ENCODE data around the gene SRSF6.
A peak's percentile ranks its signal among the peaks of the same experiment; 100 is the strongest.
"Not testable (repeated sequence)": the region's sequence is repeated elsewhere in the genome, so short reads cannot be mapped to it uniquely, and the experiment has no call there.

SRSF6 gene

DNA sequence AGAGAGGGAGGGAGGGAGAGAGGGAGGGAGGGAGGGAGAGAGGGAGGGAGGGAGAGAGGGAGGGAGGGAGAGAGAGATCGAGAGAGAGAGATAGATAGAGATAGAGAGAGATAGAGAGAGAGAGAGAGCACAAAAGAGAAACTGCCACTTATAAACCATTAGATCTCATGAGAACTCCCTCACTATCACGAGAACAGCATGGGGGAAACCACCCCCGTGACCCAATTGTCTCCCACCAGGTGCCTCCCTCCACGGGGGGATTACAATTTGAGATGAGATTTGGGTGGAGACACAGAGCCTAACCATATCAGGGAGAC is 9.3 kb upstream of the SRSF6 start:
- not testable (repeated sequence) for H3K4me3 ChIP-seq, H3K27ac ChIP-seq

DNA sequence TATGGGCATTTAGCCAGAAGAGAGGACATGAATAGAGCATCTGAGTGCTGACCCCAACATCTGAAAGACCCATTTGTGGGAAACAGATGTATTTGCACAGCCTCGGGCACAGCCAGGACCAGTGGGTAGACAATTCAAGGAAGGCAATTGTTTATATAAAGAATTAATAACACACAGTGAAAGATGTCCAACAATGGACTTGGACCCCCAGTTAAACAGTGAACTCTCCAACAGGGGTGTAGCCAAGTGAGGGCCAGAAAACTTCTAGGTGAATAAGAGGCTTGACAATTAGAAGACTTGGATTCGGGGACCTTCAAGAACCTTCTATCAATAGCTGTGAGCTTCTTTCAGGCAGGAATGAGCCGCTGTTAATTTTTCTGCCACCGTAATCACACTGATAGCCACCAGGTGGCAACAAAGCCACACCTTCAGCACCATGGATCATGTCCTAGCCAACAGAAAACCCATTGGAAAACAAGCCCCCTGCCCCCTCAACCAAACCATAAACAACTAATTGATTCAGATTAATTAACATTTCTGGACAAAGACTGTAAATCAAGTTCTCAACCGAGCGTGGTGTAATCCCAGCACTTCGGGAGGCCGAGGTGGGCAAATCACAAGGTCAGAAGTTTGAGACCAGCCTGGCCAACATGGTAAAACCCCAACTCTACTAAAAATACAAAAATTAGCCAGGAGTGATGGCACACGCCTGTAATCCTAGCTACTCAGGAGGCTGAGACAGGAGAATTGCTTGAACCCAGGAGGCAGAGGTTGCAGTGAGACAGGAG is 8.8 kb upstream of the SRSF6 start:
- no peak overlapping the region for H3K4me3 ChIP-seq
- H3K27ac ChIP-seq: no peak overlapping the region

DNA sequence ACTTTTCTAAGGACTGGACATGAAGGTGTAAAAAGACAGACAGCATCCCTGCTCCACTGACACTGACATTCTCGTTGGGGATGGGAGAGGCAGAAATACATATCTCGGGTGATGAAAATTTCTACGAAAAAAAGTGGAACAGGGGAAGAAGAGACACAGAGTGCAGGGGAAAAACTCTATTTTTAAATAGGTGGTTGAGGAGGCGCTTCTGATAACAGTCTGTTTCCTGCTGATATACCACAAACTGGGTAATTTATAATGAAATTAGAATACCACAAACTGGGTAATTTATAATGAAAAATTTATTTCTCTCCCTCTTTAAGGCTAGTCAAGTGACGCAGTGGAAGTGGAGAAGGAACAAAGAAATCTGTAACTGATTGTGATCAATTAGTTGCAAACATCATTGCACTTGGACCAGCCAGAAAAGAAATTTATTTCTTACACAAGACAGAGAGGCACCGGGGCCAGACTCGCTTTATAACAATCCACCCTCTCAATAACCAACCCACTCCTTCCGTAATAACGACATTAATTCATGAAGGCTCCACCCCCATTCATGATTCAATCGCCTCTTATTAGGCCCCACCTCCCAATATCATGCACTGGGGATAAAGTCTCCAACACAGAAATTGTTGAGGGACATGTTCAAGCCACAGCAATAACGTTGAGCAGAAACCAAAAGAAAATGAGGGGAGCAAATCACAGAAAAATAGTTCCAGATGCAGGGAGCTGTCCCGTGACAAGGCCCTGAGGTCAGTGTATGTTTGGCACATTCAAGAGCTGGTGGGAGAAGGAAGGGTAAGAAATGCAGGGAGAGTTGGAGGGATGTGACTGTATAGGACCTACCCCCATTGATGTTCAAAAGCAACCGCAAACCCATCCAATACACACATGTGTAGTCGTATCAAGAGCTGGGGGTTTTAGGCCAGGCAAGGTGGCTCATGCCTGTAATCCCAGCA is 6.6 kb upstream of the SRSF6 start:
- Histone ChIP-seq H3K27ac (no peak overlapping the region), H3K4me3 (no peak overlapping the region)

DNA sequence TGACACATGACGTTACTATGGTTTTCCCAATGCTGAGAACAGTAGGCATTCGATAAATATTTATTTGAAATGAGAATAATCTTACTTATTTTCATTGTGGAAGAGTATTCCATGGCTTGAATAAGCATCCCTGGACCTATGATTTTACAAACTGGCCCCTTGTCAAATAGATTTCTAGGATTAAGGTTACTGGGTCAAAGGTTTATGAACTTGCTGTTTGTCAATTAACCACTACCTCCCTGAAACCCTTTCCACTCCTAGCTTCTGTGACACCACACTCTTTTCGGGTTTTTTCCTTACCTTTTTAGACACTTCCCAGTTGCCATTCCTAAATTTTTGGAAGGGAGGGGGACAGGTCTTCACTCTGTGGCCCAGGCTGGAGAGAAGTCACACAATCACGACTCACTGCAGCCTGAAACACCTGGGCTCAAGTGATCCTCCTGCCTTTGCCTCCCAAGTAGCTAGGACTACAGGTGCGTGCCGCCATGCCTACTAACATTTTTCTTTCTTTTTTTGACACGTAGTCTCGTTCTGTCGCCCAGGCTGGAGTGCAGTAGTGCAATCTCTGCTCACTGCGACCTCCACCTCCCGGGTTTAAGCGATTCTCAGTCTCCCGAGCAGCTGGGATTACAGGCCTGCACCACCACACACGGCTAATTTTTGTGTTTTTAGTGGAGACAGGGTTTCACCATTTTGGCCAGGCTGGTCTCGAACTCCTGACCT is 5.1 kb upstream of the SRSF6 start:
- H3K27ac ChIP-seq: no peak overlapping the region
- no peak overlapping the region for H3K4me3 ChIP-seq

DNA sequence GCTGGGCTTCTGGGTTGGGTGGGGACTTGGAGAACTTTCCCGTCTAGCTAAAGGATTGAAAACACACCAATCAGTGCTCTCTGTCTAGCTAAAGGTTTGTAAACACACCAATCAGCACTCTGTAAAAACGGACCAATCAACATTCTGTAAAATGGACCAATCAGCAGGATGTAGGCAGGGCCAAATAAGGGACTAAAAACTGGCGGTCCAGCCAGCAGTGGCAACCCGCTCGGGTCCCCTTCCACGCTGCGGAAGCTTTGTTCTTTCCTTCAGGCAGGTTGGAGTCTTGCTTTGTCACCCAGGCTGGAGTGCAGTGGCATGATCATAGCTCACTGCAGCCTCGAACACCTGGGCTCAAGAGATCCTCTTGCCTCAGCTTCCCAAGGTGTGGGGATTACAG is 1.4 kb upstream of the SRSF6 start:
- not testable (repeated sequence) for H3K27ac ChIP-seq
- peak overlapping the region in 1 of 7 experiments; percentile 90 for H3K4me3 ChIP-seq

DNA sequence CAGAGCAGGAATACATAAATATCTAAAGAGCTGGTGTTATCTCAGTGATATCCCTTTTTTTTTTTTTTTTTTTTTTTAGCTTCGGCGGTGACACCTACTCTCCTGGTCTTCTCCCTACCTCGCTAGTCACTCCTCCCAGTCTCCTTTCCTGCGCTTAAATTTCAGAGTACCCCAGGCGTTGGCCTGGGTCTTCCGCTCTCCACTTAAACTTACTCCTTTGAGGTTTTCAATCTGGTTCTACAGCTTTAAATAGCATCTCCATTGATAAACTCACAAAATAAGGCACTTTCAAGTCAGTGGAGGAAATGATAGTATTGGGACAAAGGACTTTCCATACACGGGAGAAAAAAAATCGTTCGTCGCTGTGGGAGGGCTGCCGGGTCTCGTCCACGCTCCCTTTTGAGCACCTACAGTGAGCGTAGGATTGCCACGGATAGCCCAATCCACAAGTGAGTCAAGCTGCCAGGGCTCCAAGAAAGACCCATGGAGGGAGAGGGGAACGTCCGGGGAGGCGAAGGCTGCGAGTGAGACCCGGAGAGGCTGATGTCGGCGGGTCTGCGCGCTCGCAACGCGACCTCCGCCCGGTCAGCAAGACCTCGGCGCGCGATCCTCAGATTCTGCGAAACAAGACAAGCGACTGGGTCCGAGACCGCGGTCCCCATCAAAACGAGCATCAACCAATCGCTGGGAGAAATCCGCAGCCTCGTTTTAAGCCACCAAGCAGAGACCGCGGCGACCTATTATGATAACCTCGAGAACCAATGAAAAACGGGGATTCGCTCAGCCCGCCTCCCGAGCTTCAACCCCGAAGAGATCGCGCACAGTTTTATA is 672 bp upstream of the SRSF6 start:
- Histone ChIP-seq H3K27ac (peak overlapping the region in 20 of 21 experiments; percentile 97 to 100 (median 100)), H3K4me3 (peak overlapping the region; percentile 59 to 97 (median 92))

DNA sequence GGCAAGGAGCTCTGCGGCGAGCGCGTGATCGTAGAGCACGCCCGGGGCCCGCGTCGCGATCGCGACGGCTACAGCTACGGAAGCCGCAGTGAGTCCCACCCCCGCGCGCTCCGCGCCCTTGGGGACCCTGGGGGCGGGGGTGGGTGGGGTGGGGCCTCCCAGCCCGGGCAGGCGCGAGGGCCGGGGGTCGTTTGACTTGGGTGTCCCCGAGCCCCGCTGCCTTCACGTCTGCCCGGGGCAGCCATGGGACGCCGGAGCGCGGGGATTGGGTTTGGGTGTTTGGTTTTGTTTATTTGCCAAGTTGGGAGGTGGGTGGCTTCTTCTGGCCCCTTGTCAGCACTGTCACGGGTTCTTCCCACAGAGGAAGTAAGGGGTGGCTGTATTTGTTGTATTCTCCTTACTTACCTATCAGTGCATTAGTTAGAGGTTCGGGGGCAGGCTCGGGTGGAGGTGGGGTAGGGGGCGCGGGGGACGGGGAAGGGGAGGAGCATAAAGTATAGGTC is 777 bp downstream of the SRSF6 start:
- Histone ChIP-seq H3K27ac (peak overlapping the region; percentile 97 to 100 (median 100)), H3K4me3 (peak overlapping the region; percentile 59 to 97 (median 92))

DNA sequence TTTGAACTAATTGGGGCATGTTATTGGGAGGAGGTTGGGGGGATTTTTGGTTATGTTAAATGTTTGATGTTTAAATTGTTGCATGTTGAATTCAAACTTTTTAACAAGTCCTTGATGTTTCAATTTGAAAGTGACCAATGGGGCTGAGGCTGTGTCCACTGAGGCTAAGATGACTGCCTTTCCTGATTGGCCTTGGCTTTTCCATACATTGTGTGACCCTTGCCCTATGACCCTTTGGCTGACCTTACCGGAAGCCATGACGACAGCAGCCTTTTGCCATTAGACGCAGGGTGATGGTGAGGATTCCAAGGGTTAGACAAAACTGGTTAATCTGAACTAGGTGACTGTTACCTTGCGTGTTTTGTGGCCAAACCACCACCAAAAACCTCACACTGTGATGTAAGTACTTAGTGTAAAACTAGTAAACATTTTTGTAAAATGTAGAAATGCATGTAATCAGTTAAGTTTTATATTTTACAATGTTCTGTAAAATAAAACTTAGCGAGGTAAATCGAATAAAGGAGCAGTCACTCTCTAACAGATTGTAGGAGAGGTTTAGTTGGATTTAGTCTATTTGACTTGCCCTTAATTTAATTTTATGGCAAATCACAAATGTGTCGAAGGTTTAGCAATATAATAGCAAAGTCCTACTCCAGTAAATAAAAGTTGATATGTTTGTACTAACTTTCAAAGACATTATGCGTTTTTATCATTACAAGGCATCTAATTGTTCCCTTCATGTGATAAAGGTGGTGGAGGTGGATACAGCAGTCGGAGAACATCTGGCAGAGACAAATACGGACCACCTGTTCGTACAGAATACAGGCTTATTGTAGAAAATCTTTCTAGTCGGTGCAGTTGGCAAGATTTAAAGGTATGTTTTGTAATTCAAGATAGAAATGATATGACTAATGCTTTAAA is 1.6 kb downstream of the SRSF6 start:
- Histone ChIP-seq H3K27ac (peak overlapping the region in 15 of 21 experiments; percentile 97 to 100 (median 100)), H3K4me3 (peak overlapping the region; percentile 59 to 97 (median 92))

DNA sequence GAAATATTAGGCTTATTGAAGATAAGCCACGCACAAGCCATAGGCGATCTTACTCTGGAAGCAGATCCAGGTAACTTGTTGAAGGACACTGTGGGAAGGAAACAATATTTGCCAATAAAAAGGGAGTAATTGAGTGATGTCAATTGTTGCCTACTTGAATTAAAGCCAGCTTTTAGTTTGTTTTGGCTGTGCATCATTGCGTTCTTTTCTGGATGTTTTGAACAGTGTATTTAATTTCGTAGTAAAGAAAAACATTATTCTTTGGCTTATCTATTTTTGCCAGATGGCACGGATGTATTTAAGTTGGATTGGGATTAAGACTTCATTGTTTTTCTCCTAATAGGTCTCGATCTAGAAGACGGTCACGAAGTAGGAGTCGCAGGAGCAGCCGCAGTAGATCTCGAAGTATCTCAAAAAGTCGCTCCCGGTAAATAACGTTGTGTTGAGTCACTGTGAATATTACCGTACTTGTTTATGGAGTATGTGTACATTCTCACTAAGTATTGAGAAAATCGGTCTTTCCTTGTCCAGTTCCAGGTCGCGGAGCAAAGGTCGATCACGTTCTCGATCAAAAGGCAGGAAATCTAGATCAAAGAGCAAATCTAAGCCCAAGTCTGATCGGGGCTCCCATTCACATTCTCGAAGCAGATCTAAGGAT is 2.6 kb downstream of the SRSF6 start:
- Histone ChIP-seq H3K4me3 (no peak overlapping the region), H3K27ac (no peak overlapping the region)

DNA sequence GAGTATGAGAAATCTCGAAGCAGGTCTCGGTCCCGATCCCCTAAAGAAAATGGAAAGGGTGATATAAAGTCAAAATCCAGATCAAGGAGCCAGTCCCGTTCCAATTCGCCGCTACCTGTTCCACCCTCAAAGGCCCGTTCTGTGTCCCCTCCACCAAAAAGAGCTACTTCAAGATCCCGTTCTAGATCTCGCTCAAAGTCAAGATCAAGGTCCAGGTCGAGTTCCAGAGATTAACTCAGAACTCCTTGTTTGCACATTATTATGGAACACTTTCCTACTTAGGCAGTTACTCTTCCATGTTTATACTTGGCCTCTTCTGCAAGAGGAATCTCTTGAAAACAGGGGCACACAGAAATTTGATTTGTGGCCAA is 3.1 kb downstream of the SRSF6 start:
- no peak overlapping the region for H3K27ac ChIP-seq
- H3K4me3 ChIP-seq: no peak overlapping the region

DNA sequence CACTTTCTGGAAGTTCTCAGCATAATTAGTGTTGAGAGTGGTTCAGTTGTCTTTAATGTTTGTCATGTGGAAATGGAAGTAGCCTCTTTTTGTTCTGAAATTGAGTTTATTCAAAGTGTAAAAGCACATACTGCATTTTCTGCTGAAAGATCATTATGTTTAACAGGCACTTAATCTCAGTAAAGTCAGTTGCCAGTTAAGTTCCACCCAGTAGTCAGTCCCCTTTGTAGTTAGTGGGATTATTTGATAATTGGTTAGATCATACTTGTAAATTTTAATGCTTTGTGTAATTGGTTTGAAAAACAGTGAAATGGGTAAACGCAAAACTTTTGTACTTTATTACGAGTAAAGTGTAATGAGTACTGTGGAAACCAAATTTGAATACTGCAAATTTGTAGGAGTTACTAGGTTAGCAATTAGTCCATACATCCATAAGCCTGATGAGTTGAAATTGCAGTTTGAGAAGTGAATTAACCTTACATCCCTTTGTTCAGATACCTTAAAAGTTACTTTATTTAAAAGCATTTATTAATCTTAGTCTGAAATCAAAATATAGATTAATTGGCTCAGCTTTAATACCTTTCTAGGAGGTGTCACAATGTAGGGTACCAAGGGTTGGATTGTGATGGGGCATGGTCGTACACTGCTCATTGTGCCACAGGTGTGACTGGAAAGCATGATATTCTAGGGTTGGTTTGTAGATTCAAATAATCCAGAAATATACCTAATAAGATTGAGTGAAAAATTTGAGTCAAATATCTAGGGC is 4.4 kb downstream of the SRSF6 start:
- Histone ChIP-seq H3K27ac (no peak overlapping the region), H3K4me3 (no peak overlapping the region)

DNA sequence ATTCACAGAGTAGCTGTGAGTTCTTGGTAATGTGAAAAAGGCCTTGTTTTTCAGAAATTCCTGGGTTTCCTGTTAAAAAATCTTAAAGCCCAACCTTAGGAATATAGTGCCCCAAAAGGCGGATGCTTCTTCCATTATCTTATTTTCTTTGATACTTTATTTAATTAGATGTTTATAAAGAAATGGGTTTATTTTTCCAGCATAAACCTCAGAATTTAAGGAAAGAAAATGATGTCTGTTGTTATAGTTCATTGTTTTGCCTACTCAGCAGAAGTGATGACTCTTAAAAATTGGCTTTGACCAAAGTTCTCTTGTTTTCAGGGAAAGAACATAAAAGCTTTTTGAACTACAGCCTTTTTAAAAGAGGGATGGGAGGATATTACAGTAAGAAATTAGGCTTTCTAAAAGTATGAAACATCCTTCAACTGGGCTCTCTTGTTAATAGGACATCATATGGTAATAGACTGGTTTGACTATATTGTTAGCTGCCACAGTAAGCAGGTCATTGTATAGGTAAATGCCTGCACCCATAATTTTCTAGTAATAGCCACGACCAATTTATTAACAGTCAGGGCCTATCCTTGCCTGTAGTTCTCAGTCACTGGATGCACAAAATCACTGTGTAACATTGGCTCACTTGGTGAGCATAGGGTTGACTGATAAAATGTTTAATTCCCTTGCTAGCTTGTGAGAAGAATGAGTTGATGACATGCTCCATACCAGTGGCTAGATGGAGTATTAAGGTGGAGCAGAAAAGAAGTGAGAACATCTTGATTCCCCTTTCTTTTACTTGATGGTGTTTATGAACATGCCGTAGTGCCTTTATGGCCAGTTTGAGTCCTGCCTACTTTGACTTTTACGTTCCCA is 5.2 kb downstream of the SRSF6 start:
- no peak overlapping the region for H3K4me3 ChIP-seq
- no peak overlapping the region for H3K27ac ChIP-seq

DNA sequence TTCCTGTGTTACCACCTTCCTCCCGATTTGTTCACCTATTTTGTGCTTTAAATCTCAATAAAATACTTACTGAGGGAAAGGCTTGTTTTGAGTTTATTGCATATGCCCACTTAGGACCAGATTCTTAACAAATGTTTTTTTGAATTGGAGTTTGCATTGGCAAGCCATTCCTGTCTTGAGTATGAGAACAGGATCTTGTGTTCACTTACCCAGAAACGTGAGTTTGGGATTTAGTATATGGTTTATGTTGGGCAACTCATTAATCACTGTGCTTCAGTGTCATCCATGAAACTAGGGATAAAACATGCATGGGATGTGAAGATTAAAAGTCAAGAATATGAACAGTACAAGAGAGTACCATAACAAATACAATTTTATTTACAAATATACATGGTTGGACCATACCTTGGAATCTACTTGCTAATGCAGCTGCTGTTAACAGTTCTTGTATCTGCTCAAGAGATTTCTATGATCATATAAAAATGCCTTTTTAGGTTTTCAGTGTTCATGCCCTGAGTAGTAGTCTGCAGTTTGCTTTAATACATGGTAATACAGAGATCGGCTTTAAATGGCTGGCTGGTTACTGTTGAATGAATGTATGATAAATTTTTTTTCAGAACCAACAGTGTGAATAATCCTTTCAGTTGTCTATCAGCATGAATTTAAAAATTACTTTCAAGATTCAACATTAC is 6.0 kb downstream of the SRSF6 start:
- Histone ChIP-seq H3K27ac (no peak overlapping the region), H3K4me3 (no peak overlapping the region)

DNA sequence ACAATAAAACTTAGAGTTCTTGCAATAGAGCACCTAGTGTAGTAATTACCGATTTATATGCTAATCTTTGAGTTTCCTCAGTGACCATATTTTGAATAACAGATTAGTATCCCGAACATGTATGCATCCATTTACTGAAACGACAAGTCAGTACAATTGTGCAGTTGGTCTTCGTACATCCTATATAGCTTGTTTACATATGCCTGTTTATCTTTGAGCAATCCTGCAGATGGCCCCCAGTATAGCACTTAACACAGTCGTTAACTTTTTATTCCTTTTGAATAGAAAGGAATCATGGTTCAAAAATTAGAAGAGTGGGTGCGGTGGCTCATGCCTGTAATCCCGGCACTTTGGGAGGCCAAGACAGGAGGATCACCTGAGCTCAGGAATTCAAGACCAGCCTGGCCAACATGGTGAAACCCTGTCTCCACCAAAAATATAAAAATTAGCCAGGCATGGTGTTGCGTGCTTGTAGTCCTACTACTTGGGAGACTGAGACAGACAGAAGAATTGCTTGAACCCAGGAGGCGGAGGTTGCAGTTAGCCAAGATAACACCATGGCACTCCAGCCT is 6.6 kb downstream of the SRSF6 start:
- no peak overlapping the region for H3K27ac ChIP-seq
- H3K4me3 ChIP-seq: no peak overlapping the region

DNA sequence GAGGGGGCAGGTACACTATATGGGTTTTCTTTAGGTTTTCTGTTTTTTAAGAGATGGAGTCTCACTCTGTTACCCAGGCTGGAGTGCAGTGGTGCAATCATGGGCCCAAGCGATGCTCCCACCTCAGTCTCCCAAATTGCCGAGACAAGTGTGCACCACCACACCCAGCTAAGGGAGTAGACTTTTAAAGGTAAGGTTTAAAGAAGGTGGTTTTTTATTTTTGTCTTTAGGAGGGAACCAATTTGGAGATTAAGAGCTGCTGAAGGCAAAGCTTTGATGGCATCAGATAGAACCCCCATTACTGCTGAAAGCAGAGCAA is 7.9 kb downstream of the SRSF6 start:
- H3K4me3 ChIP-seq: no peak overlapping the region
- no peak overlapping the region for H3K27ac ChIP-seq
